ENCODE results near the gene KIRREL3.

The KIRREL3 gene

DNA sequence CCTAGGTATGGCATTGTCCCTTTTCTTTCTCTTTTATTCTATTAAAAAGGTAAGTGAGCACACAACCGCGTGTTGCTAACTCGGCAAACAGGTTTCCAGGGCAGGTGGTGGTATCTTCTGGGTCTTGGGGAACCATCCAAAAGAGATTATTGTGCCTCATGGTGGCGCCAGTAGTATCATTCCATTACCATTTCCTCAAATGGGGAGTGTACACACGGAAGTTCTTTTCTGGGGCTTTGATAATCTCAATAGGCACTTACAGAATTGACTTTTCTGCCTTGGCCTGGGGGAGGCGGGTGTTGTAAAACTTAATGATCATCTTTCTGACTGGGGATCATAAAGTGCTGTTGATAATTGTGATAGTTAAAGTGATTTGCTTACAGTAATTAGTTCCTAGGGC is 234.1 kb downstream of the KIRREL3 start:
- DNase-seq: peak; percentile 9

DNA sequence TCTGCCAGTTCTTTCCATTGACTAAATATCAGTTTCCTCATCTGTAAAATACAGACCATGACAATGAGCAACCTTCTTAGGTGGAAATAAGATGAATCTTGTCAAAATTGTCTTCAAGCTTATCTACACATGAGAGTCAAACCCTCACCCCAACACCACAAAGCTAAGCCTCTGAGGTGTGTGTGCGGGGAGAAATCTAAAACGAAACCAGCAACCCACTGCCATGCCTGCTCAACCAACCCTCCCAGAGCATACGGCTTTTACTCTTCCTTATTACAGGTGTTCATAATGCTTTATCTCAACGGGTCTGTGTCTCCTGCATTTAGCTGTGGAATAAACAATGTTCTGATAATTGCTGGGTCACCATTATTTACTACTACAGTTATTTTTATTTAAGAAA is 235.4 kb downstream of the KIRREL3 start:
- DNase-seq: no peak

DNA sequence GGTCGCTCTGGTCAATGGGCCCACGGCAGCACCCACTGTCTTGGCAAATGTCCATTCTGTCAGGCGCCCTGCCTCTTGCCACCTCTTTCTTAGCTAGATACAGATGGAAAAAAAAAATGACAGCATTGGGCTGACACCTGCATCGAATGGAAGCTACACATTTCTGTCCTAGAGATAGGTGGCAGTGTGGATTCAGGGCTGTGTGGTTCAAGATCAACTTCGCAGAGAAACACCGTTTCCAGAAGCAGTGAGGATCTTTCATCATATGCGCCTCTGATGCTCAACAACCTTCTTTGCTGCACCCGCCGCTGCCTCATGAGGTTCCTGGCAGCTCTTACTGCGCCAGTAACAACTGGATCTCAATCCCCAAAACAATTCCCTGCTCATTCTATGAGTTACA is 236.3 kb downstream of the KIRREL3 start:
- DNase-seq: peak; percentile 53

DNA sequence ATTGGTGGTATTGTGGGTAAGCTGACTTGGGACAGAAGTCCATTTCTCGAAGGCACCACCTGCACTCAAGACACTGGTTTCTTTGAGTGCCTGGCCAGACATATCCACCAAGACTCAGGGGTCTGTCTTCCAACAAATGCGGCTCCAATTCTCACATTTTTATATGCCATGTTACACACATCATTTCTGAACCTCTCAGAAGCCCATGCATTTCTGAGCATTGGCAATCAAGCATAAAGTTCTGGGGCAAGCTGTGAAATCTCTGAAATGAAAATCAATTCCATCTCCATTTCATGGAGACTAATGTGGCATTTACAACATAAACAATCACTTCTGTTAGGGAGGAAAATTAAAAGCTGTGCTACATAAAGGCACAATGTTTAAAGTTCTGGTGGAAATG is 243.7 kb downstream of the KIRREL3 start:
- DNase-seq: no peak

DNA sequence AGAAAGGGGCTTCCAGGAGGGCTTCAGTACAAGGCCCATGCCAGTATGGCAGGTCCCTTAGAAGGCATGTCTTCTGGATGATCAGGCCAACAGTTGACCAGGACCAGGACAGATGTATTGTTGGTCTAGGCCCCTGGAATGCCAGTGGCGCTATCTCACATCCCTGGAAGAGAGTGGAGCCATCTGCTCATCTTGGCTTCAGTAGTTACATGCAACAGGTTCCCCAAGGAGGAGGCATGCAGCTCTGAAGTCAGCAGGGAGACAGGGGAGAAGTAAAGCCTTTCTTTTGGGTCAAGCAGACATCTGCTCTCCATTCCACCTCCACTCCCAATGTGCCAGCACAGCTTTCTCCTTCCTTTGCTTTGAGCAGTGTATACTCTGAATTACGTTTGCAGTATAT is 244.1 kb downstream of the KIRREL3 start:
- no peak for DNase-seq

DNA sequence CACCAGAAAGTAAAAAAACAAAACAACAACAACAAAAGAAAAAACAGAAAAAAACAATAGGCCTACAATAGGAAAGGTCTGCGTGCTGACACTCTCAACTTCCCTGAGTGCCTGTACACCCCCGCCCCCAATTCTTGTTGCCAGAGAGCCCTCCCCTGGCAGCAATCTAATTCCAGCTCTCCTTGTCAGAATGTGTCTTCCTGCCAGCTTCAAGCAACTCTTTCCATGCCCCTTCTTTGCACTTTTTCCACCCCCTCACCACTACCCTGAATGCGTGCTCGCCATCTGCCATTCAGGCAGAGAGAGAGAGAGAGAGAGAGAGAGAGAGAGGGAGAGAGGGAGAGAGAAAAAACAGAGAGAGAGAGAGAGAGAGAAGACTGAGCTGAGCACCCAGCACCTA is 245.0 kb downstream of the KIRREL3 start:
- DNase-seq: no peak

DNA sequence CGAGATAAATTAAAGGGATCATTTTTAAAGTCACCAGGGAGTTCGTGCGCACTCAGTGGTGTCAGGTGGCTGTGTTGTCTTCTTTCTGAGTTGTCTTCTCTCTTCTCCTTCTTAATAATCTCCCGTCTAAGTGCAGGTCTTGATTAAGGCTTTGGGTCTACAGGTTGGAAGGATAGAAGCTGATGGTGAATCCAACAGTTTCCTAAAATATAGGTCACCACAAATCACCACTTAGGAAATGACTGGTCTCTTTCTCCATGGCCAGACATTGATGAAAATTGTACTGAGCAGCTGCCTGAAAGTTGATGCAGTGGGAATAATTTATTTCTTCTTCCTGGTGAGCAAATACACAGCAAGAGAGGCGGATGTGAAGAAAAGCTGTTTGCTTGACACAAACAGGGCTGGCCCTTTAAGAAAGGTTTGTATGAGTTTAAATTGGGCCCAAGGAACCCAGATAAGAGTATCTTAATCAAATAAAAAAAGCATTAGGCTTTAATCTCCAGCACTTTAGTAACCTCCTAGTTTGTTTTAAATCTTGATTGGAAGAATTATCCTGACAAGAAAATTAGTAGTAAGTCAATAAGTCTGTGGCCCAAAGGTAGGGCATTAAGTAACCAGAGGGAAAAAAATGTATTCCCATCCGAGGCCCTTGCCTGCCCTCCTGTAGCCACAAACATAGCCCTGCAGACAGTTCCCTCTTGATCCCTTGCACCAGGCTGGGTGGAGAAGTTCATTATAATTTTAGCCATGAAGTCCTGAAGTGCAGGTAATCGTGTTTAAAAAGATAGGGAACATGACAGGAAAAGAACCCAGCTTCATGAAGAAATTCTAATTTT is 245.8 kb downstream of the KIRREL3 start:
- DNase-seq: no peak

DNA sequence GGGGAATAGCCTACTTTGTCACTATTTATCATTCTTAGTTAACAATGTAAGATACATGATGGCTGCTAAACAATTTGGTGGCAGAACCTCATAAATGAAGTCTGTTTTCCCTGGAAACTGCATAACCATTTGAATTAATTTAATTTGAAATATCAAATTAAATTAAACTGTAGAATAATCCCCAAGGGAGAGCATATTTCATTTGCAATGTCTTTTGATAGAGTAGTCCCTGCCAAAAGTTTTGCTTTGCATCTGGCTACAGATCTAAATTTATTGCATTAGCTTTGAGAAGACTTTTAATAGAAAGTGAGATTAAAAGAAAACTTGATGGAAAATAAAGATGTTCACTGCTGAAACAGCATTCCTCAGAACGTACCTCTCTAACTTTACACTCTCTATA is 246.6 kb downstream of the KIRREL3 start:
- no peak for DNase-seq

DNA sequence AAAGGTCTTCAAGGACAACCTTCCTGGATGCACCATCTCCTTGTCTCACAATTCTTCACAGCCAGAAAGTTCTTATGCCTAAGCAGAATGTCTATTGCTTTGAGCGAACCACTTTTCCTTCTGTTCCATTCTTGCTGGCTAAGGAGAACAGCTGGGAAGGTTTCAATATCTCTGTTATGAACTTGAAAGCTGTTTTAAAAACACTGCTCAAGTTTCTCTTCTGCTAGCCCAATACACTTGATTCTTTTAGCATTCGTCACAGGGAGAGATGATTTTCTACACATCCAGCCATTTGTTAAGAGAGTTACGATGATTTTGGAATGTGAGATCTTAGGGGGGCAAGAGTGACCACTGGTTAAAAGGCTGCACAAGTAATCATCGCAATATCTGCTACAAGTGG is 249.3 kb downstream of the KIRREL3 start:
- no peak for DNase-seq

DNA sequence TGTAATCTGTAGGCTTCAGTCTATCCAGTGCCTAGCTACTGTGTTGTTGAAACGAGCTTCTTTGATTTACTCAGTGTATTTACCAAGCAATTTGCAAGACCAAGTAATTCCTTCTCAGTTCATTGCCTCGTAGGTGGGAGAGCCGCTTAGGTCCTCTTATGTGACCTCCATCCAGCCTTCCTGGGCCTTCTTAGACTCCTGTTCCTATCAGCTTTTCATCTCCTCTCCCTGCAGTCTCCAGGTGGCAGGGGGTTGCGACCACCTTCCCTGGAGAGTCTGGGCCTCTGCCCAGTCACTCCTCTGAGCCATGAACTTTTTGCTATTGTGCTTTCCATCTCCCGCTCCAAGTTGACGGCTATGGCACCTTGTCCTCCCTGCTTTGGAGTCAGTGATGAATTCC is 251.8 kb downstream of the KIRREL3 start:
- no peak for DNase-seq

DNA sequence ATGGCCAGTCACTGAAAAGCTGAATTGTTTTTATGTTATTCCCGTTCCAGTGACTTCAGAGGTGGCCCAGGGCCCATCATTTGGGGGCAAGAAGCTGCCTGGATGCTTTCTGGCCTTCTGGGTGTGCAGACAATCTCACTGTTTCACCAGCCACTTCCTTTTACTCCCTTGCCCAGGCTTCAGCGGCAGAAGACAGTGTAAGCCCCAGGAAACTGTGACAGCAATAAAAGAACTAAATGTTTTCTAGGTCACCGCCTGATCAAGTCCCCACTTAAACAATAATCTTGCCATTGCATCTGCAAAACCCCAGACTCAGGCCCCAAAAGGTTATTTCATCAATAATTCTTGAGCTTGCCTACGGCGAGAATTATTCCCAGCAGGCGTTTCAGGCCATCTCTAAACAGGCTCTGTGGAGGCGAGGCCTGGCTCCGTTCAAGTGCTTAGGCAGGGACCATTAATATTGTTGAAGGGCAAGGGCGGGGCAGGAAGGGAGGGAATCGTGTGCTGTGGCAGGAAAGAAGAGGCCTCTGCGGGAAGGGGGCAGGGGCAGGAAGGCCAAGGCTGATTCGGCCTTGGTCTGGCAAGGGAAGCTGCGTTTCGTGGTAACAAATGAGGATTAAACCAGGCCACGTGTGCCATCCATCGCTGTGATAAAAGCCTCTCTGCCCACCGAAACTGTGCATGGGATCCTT is 252.3 kb downstream of the KIRREL3 start:
- DNase-seq: no peak

DNA sequence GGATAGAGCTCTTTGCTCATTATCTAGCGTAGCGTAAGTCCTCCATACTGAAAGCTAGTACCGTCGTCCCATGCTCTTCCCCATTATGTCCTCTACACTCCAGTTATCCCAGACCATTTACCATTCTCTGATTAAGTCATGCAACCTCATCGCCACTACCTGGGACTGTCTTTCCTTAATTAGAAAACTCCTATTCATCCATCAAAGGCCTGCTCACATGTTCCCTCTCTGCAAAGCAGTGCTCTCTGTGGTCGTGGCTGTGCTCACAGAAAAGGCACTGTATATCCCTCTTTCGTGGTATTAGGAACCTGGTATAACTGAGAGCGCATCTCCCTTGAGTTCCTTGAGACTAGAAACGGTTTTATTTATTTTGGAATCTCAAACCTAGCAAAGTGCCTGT is 253.3 kb downstream of the KIRREL3 start:
- no peak for DNase-seq

DNA sequence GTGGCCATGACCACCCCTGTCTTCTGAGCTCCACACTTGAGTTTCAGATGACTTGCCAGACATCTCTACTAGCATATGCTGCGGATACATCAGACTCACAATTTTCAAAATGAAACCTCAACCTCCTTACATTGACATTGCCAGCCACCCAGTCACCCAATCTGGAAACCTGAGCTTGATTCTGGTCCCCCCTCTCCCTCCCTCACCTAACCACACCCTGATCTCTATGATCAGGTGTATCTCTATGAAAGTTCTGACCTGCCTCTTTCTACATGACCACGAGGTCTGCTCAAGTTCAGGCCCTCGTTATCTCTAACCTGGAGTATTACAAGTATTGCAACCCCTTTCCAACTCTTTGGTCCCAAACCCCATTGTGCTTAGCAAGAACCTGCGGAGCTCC is 254.1 kb downstream of the KIRREL3 start:
- no peak for DNase-seq

DNA sequence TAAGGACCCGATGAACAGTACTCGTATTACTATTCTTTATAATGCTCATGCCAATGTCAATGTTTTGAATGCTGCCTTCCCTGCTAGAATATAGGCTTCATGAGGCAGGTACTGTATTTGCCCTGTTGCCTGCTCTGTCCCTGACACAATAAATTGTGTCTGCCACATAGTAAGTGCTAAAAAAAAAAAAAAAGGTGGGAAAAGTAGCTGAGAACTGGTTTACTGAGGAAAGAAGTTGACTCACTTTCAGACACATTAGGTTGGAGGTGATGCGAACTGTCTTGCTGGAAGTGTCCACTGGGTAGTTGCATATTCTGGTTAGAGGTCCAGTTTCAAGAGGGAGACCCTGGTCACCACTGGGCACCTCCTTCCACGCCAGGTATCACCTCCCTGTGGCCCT is 255.9 kb downstream of the KIRREL3 start:
- DNase-seq: no peak

DNA sequence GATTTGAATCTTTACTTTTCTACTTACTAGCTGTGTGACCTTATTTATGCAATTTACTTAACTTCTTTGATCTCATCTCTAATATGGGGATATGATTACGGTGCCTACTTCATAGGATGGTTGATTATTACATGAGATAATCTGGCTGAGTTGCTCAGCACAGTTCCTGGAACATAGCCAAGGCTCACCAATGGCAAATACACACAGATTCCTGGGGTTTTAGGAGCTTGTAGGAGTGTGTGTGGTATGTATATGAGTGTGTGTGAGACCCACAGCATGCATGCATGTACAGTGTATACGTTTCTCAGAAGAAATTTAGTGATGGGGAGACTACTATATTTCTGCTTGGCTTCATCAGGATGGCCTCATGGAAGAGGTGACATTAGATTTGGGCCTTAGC is 256.9 kb downstream of the KIRREL3 start:
- peak; percentile 31 for DNase-seq

DNA sequence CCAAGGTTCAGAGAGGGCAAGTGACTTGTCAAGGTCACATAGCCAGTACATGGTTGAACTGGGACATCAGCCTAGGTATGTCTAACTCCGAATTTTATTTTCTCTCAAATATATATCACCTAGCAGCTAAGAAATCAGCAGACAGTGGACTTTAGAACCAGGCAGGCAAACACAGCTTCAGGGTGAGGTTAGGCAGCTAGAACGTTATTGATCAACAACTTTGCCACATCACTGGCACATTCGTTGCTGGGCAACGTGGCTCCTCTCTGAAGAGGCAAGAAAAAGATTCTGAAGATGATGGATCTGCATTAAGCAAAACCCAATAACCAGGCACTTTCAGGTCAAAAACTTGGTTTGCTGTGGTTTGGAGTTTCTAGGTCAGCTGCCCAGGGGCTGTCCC is 258.0 kb downstream of the KIRREL3 start:
- no peak for DNase-seq

DNA sequence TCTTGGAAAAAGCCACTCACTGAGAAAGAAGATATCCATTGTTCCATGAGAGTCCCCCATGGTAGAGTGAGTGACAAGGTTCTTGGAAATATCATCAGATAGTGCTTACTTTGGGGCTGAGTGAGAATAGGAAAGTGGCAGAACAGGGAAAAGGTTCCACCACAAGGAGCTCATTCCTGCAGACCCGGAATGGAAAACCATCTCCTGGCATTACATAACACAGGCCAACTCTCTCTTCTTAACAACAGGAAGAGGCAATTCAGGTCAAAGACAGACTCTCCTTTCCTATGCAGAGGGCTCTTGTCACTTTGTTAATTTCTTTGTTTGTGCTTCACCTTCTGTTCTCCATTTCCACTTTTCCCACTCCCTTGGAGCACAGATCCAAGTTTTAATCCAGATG is 259.7 kb downstream of the KIRREL3 start:
- DNase-seq: no peak

DNA sequence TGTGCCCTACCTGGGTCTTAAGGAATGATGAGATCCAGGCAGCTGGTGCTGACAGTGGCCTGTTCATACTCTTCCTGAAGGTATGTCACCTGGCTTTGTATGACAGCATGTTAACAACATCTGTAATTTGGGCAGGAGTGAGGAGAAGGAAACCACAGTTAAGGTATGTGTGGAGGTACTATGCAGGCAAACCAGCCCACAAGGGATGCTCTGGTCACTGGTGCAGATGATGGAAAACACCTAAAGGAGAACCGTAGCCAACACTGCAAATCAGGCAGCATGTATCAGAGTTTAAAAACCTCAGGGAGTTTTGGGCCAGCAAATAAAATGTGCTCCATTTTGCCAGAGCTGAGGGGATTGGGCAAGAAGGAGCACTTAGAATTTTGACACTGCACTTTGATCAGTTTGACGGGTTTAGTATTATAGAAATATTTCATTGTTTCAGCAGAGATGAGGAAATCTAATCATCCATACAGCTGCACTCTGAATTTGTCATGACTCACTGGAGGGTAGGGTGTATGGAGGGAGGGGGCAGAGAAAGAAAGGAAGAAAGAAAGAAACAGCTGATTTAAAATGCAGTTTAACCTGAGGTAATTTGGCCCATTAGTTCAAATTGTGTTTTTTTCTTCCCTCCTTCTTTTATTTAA is 260.9 kb downstream of the KIRREL3 start:
- DNase-seq: no peak

DNA sequence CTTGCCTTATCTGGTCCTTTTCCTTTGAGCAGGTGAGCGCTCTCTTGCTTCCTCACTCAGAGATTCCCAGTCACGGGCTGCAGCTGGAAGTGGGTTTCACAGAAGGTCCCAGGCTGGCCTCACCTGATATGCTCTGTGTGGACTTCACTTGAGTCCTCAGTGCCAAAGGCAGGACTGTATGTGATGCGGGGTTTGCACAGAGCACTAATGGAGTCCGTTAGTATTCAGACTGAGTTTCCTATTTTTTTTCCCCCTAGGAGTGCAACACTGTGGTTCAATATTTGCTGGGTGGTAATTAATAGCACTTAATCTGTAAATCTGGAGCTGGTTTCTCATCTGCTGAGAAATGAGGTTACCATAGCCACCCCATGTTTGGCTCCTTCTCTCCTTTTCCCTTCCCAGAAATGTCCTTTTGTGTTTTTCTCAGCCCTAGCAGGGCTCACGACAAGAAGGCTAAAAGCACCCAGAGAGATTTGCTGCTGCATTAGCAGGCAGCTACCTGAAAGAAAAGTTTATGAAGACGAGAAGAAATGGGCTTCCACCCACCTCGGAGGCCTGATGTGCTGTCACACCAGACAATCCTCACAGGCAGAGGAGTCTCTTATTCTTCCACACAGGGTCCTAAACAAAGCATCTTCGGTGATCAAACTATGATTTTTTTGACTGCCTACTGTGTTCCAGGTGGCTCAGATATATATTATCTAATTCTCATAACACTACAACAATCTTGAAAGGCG is 262.1 kb downstream of the KIRREL3 start:
- no peak for DNase-seq

DNA sequence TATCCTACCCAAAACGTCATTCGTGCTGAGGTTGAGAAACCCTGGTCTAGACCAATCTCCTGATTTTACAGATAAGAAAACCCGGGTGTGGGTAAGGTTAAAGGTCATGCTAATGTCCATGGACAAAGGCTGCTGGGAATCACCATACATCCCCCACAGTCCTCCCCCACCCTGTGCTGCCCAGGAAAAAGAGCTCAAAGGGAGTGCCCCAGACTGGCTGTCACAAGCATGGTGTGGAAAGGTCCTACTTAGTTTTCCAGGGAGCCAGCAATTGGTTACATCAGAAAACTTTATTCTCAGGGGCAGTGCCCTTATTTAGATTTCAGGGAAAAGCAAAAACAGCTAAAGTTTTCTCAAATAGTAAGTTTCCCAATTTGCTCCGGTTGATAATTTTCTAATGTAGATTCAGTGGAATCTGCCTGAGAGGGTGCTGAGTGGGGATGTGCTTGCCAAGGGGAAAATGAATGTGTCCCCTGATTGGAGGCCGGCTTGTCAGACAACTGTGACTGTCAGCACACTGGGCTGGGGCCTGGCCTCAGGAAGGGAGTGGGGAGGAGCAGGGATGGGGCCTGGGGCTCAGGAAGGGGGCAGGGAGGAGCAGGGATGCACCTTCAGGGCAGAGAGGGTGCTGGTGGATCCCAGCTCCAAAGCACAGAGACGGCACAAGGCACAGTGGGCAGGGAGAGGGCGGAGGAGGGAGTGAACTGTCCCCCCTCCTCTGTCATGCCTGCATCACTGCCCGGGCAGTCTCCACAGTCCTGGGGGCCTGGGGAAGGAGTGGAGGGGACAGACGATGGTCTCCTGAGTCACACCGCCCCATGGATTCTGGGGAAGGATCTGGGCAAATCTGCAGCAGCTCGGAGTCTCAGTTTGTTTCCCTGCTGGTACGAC is 263.6 kb downstream of the KIRREL3 start:
- no peak for DNase-seq

DNA sequence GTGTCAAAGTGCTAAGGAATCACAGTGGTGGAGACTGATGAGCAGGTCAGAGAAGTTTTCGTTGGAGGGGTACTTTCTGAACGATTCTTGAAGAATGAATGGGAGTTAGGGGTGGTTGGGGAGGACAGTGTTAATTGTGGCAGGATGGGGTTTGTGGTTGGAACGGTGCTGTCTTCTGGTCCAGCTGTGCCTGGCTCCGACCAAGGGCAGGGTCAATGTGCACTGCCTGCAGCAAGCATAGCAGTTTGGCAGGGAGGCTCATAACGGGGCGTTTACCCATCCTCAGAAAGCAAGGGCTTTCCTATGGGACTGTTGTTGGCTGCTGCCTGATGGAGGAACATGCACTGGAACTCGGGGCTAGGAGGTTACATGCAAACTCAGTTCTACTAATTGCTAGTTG is 265.8 kb downstream of the KIRREL3 start:
- no peak for DNase-seq

DNA sequence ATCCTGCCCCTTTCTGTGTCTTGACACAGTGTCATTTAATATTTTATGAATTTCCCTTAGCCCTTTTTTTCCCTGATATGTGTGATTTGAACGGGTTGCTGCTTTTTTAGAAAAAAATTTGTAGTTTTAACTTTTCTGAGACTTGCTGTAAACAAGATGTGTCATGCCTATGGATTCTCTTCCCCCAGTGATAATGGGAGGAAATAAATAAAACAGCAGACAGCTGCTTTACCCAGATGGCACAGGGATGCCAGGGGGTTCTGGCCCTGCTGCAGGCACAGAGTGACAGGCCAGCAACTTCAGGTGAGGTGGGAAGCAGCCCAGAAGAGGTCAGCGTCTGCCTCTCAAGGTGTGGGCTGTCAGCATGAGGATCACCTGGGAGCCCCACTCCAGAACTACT is 266.9 kb downstream of the KIRREL3 start:
- DNase-seq: no peak
